ENCODE data around the gene BPNT1. TPM values are rescaled to one million over a fixed set of nuclear protein-coding genes. Genes with fewer than 3 reads are reported as not detected.
"Not testable (repeated sequence)": the region's sequence is repeated elsewhere in the genome, so short reads cannot be mapped to it uniquely, and the experiment has no call there.

Gene BPNT1
- total RNA-seq, 1 donor from 2014 or later = 17.6 TPM

GRCh38 chr1:220113136-220113695 is 23.6 kb upstream of the BPNT1 start:
- H3K4me3 ChIP-seq (ENCODE audit: low read depth, low read length) = no peak overlapping the region
- DNase-seq (ENCODE audit: low read depth) (peak; percentile 45), FAIRE-seq (no peak)
- H3K36me3 ChIP-seq (ENCODE audit: control insufficient read depth, insufficient read depth, low read length) = peaks cover 8% of the 10 kb centered on the region
- no peaks in the 10 kb centered on the region for H3K27me3 ChIP-seq (ENCODE audit: control insufficient read depth, insufficient read depth, low read length)
- peak; percentile 31 for TF ChIP-seq CTCF (IDR thresholded peaks at IDR 0.05; ENCODE audit: insufficient read depth, low read length, severe bottlenecking)

- H3K36me3 ChIP-seq (ENCODE audit: control insufficient read depth, insufficient read depth, low read length); H3K27me3 ChIP-seq (ENCODE audit: control insufficient read depth, insufficient read depth, low read length); FAIRE-seq: not testable (repeated sequence)
Measured at GRCh38 chr1:220112600-220112999, 23.0 kb upstream of the BPNT1 start.

GRCh38 chr1:220110473-220110872 is 20.9 kb upstream of the BPNT1 start:
- not testable (repeated sequence) for H3K4me3 ChIP-seq (ENCODE audit: low read depth, low read length); DNase-seq (ENCODE audit: low read depth); H3K36me3 ChIP-seq (ENCODE audit: control insufficient read depth, insufficient read depth, low read length); FAIRE-seq; H3K27me3 ChIP-seq (ENCODE audit: control insufficient read depth, insufficient read depth, low read length)

More at GRCh38 chr1:220112600-220112999, 23.0 kb upstream of the BPNT1 start:
- H3K4me3 ChIP-seq (ENCODE audit: low read depth, low read length); DNase-seq (ENCODE audit: low read depth): not testable (repeated sequence)

GRCh38 chr1:220099826-220100225 is 10.2 kb upstream of the BPNT1 start:
- DNase-seq (ENCODE audit: low read depth) (no peak), FAIRE-seq (no peak)
- peaks cover 11% of the 10 kb centered on the region for H3K36me3 ChIP-seq (ENCODE audit: control insufficient read depth, insufficient read depth, low read length)
- TF ChIP-seq CTCF (IDR thresholded peaks at IDR 0.05; ENCODE audit: insufficient read depth, low read length, severe bottlenecking) = no peak
- no peak overlapping the region for H3K4me3 ChIP-seq (ENCODE audit: low read depth, low read length)
- no peaks in the 10 kb centered on the region for H3K27me3 ChIP-seq (ENCODE audit: control insufficient read depth, insufficient read depth, low read length)

GRCh38 chr1:220094016-220094911 is 4.7 kb upstream of the BPNT1 start, which contains the start of gene IARS2:
TSS of gene IARS2 (plus strand) at chr1:220094132. CDS start at chr1:220094217, 85 bp downstream.
- H3K4me3 ChIP-seq (ENCODE audit: low read depth, low read length) = peak within 1 kb of the TSS; percentile 69
- no peak for TF ChIP-seq CTCF (IDR thresholded peaks at IDR 0.05; ENCODE audit: insufficient read depth, low read length, severe bottlenecking)
- H3K36me3 ChIP-seq (ENCODE audit: control insufficient read depth, insufficient read depth, low read length) = peaks cover 5% of the 10 kb centered on the region
- no peaks in the 10 kb centered on the region for H3K27me3 ChIP-seq (ENCODE audit: control insufficient read depth, insufficient read depth, low read length)
- peak; percentile 57 for DNase-seq (ENCODE audit: low read depth)
- FAIRE-seq = no peak

- Histone ChIP-seq H3K27me3 (ENCODE audit: control insufficient read depth, insufficient read depth, low read length) (no peaks in the 10 kb centered on the region), H3K36me3 (ENCODE audit: control insufficient read depth, insufficient read depth, low read length) (peaks cover 5% of the 10 kb centered on the region), H3K4me3 (ENCODE audit: low read depth, low read length) (peak overlapping the region; percentile 69)
- DNase-seq (ENCODE audit: low read depth) = no peak
- no peak for TF ChIP-seq CTCF (IDR thresholded peaks at IDR 0.05; ENCODE audit: insufficient read depth, low read length, severe bottlenecking)
- no peak for FAIRE-seq
Measured at GRCh38 chr1:220093361-220094015, 3.9 kb upstream of the BPNT1 start.

Data from bronchial epithelial cell (primary cell).